Effector memory CD4-positive, alpha-beta T cell (primary cell): ENCODE data around the gene PPP2R2B.
A peak's percentile ranks its signal among the peaks of the same experiment; 100 is the strongest.

Source experiments
- DNase-seq, 3 donors: peaks; one replicate each; pipeline ENCODE4 v3.0.0-alpha.2; 2020
- H3K27ac ChIP-seq: 2 replicates; pipeline ENCODE4 v1.7.0; 2013; ENCODE audit warnings: mild to moderate bottlenecking, low read length, moderate library complexity; ENCODE audit not compliant: insufficient read depth, poor library complexity, severe bottlenecking
- H3K27me3 ChIP-seq: replicated peaks from 2 replicates; pipeline ENCODE4 v1.7.0; 2013; ENCODE audit warnings: mild to moderate bottlenecking, low read length; ENCODE audit not compliant: insufficient read depth, control insufficient read depth, poor library complexity, severe bottlenecking
- H3K36me3 ChIP-seq: 2 replicates; pipeline ENCODE4 v1.7.0; 2013; ENCODE audit warnings: mild to moderate bottlenecking, low read length, moderate library complexity; ENCODE audit not compliant: control insufficient read depth, insufficient read depth
- H3K4me1 ChIP-seq: 2 replicates; pipeline ENCODE4 v1.7.0; 2013; ENCODE audit warnings: low read length, mild to moderate bottlenecking; ENCODE audit not compliant: control insufficient read depth, insufficient read depth, poor library complexity, severe bottlenecking
- H3K4me3 ChIP-seq: 2 replicates; pipeline ENCODE4 v1.7.0; 2013; ENCODE audit warnings: low read length, low read depth, mild to moderate bottlenecking; ENCODE audit not compliant: insufficient read depth, poor library complexity, severe bottlenecking
- H3K9me3 ChIP-seq: 2 replicates; pipeline ENCODE4 v1.7.0; 2013; ENCODE audit warnings: mild to moderate bottlenecking, low read length, moderate library complexity; ENCODE audit not compliant: control insufficient read depth

Gene PPP2R2B

DNA sequence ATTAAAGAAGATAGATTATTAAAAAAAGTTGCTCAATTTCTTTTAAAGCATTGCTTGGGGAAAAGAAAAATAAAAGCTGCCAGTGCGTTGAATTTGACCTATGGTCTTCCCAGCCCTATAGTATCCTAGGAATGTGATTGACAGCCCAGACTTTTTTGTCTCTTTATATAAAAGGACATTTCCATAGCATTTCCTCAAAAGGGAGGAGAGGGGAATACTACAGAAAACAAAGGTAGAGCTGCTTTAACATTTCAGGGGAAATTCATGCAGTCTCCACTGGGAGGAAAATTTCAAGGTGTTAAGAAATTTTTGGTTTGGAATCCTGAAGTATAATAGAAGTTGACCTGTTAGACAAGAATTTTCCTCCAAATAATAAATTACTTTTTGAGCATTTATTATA, 344.7 kb downstream of the PPP2R2B start:
- Histone ChIP-seq H3K9me3 (no peaks in the 10 kb centered on the region), H3K27me3 (no peaks in the 10 kb centered on the region), H3K4me3 (no peak overlapping the region), H3K27ac (no peak overlapping the region), H3K36me3 (no peaks in the 10 kb centered on the region), H3K4me1 (no peaks in the 10 kb centered on the region)
- no peak for DNase-seq

DNA sequence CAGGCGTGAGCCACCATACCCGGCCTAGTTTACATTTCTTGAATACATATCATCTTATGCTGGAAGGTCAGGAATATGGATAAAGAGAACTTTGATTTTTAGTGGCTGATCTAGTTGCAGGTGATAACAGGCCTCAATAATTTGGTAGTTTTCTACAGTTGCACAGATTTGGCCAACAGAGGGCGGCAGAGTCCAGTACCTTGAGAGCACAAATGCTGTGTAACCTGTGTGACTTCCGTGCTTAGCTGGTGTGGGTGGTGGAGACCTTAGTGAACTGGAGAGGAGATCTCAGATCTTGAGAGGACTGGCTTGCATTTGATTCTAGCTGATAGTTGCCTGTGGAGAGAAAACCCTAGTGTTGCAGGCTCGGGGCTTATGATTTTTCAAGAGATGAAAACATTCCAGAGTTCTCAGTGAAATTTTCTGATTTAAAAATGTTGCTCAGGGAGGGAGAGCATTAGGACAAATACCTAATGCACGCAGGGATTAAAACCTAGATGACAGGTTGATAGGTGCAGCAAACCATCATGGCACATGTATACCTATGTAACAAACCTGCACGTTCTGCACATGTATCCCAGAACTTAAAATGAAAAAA, 345.2 kb downstream of the PPP2R2B start:
- no peaks in the 10 kb centered on the region for H3K36me3 ChIP-seq
- no peaks in the 10 kb centered on the region for H3K9me3 ChIP-seq
- no peak overlapping the region for H3K4me3 ChIP-seq
- DNase-seq: peak; percentile 32 to 51 (median 36)
- H3K27ac ChIP-seq: no peak overlapping the region
- no peaks in the 10 kb centered on the region for H3K4me1 ChIP-seq
- H3K27me3 ChIP-seq: no peaks in the 10 kb centered on the region
